ENCODE data around the gene ENTPD5.
"Not testable (repeated sequence)": the region's sequence is repeated elsewhere in the genome, so short reads cannot be mapped to it uniquely, and the experiment has no call there.

Gene ENTPD5

DNA sequence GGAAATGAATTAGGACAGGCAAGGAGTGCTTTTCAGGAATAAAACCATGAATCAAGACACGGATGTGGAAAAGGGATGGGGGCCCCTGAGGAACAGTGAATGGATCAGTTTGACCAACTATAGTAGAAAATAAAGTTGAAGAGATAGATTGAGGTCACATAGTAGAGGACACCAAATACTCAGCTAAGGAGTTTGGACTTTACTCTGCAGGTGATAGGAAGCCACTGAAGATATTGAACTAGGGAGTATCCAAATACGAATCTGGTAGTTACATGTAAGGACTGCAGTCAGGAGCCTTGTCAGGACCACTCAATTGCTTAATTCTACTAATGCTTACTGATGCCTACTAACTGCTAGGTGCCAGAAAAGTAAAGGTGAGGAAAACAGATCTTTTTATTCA, 20.4 kb downstream of the ENTPD5 start:
- DNase-seq: no peak

DNA sequence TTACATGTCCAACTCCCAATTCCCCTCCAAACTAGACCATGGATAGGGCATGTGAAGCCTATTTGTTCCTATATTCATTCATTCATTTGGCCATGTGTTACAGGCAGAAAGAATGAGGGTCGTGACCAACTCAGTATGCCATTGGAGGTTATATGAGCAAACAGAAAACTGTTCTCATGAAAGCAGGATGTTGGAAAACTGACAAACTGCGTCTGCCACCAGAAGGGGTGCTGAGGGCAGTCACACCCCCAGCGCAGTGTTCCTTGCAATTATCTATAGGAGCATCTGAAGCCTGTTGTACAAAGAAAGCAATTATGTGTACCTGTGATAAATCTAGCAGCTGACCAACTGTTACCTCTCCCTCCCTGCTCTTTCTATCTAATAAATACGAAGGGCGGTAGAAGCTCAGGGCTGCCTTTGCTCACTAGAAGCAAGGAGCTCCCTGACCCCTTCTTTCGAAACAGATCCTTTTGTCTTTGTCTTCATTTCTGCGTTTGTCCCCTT, 21.1 kb downstream of the ENTPD5 start:
- DNase-seq: no peak

- DNase-seq: no peak
These were observed 21.8 kb downstream of the ENTPD5 start for GRCh38 chr14:73997108-73997943.

- DNase-seq: no peak
These were observed 22.4 kb downstream of the ENTPD5 start for GRCh38 chr14:73996731-73997107.

DNA sequence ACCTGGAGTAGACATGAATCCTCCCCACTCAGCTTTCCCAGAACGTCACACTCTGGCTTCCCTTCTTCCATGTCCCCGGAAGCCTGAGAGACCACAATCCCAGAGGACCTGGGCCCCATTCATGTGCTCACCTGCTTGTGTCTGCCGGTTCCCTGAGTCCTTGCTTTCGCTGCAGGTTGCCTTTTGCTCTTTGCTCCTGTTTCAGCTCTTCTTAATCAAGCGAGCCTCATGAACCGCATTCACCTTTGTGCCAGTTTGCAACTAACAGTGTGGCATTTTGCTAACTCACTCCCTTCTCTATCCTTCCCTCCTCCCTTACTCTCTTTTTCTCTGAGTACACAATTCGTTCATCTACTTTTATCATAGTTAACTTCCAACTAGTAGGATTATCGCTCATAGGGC, 23.1 kb downstream of the ENTPD5 start:
- no peak for DNase-seq

GRCh38 chr14:73994926-73995325, 24.2 kb downstream of the ENTPD5 start:
- not testable (repeated sequence) for DNase-seq

DNA sequence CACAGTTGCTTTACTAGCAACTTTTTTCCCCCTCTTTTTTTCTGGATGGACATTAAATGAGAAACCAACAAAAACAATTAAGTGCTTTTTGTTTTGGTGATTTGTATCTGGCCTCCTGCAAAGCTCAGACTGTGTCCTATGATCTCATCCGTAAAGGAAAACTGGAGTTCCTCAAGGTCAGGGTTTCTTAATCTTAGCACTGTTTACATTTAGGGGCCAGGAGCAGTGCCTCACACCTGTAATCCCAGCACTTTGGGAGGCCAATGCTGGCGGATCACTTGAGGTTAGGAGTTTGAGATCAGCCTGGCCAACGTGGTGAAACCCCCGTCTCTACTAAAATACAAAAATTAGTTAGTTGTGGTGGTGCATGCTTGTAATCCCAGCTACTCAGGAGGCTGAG, 28.0 kb downstream of the ENTPD5 start:
- DNase-seq: no peak

GRCh38 chr14:73988656-73989055, 30.4 kb downstream of the ENTPD5 start:
- not testable (repeated sequence) for DNase-seq

GRCh38 chr14:73988065-73988464, 31.0 kb downstream of the ENTPD5 start:
- DNase-seq: no peak

- no peak for DNase-seq
These were observed 41.2 kb downstream of the ENTPD5 start for GRCh38 chr14:73977896-73978295.

- no peak for DNase-seq
These were observed 43.0 kb downstream of the ENTPD5 start for GRCh38 chr14:73976125-73976524.

DNA sequence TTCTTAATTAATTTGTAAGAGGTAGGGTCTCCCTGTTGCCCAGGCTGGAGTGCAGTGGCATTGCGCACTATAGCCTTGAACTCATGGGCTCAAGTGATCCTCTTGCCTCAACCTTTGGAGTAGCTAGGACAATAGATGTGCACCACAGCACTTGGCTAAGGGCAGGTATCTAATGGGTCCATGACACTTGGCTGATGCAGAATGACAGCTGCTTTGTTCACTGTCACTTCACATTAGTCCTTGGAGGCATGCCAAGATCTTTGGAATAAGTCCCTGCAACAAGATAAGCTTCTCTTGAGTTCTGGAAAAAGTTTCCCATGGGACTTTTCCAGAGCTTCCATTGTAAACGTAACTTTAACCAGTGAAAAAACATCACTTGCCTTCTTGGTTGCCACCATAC, 45.6 kb downstream of the ENTPD5 start:
- no peak for DNase-seq

- no peak for DNase-seq
These were observed 50.2 kb downstream of the ENTPD5 start for GRCh38 chr14:73968885-73969284.

DNA sequence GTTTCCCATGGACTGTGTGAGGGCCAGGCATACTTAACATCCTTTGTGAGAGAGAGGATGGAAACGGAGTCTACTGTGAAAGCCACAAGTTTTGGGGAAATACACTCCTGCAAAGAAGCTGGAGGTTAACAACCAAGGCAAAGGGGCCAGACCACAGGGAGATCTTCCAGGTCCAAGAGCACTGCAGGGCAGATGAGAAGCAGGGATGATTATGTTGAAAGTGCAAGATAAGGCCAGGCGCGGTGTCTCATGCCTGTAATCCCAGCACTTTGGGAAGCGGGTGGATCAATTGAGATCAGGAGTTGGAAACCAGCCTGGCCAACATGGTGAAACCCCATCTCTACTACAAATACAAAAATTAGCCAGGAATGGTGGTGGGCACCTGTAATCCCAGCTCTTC, 53.9 kb downstream of the ENTPD5 start:
- no peak for DNase-seq

- no peak for DNase-seq
These were observed 57.9 kb downstream of the ENTPD5 start for GRCh38 chr14:73961192-73961591.

GRCh38 chr14:73958591-73958990, 60.5 kb downstream of the ENTPD5 start:
- no peak for DNase-seq

- no peak for DNase-seq
These were observed 63.4 kb downstream of the ENTPD5 start for GRCh38 chr14:73955674-73956073.

DNA sequence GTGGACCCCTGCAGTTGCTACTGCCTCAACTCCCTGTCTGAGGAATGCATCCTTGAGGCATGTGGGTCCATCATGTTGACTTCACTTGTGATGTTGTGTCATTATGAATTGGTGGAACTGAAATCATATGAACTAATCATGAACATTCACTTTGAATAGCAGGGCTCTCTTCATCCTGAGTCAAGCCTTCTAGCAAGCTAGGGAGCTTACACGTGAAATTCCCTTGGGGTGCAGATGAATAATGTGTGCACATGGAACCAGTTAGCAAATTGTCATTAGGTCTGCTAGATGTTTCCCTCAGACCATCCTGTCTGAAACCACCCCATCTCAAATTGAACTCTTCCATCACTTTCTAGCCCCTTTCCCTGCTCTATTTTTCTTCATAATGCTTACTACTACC, 65.4 kb downstream of the ENTPD5 start:
- DNase-seq: no peak

GRCh38 chr14:73949752-73950734, 69.0 kb downstream of the ENTPD5 start, which contains the start of the genes COQ6 and FAM161B:
TSS of gene COQ6 (plus strand) at chr14:73950302. CDS start at chr14:73950333, 31 bp downstream.
TSS of gene FAM161B (minus strand) at chr14:73950094. CDS start at chr14:73950026, 68 bp downstream.
- peak; percentile 98 for DNase-seq

DNA sequence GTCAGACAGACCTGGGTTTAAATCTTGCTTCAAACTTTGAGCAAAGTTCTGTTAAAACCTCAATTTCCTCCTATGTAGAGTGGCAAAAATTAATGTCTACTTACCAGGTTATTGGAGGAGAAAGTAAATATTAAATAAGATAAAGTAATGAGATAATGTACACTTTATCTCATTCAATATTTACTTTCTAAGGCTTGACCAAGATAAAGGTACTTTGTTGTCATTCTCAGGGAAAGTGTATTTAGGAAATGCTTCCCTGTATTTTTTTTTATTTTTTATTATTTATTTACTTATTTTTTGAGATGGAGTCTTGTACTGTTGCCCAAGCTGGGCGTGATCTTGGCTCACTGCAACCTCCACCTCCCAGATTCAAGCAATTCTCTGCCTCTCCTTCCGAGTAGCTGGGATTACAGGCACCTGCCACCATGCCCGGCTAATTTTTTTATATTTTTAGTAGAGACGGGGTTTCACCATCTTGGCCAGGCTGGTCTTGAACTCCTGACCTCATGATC, 73.9 kb downstream of the ENTPD5 start:
- no peak for DNase-seq

DNA sequence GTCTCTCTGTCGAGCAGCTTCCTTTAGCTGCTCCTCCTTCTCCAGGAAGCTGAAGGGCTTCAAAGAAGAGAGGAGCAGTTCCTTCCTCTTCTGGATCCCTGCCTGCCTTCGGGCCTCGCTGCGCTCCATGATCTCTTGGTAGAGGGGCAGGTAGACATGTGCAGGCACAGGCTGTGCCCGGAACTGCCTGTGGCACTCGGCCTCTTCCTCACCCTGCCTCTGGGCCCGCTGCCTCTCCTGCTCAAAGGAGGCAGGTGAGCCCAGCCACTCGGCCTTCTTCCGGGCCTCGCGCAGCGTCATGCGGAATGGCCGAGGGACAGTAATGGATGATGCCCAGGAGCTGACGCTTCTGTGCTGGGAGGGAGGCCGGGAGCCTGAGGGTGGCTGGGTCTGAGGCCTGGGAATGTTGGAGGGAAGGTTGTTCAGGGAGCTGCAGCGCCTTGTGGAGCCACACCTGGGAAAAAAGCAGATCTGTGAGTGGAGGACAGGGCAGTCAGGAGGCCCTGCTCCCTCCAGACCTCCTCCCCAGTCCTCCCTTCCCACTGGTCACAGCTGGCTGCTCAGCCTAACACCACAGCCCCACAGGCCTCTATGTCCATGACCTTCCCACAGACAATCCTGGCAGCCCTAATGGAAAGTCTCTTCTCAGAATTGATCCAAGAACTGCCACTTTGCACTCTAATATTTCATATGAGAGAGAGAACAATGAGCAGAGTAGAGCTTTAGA, 74.5 kb downstream of the ENTPD5 start:
- DNase-seq: no peak

- DNase-seq: no peak
These were observed 76.0 kb downstream of the ENTPD5 start for GRCh38 chr14:73943083-73943482.

Measured in DMS53 (cell line).